T47D (cell line): ENCODE results near the gene AKAP6.

ENCODE experiments used
- DNase-seq, 2 experiments: peaks; one replicate each; pipeline versions ENCODE4 v3.0.0 to v3.0.0-alpha.2; 2011 to 2012; ENCODE audit warnings: low read depth in 1 of 2, low spot score in 1 of 2
- JUND ChIP-seq: IDR thresholded peaks from 2 replicates; pipeline ENCODE4 v1.6.1; 2012; ENCODE audit warnings: low read depth
- in situ Hi-C: cut with HindIII; loops from 2 replicates; pipeline ENCODE4 v1.10.0; 2016; ENCODE audit warnings: low sequenced_read_pairs, low pct_unique_long_range_greater_than_20kb

The AKAP6 gene

GRCh38 chr14:32820181-32820580 lies 491.1 kb downstream of the AKAP6 start:
- DNase-seq, result no peak
- TF ChIP-seq JUND, result no peak
- in situ Hi-C loops, result no loop called here

GRCh38 chr14:32820682-32821081 lies 491.6 kb downstream of the AKAP6 start:
- no peak for DNase-seq
- TF ChIP-seq JUND, result no peak
- in situ Hi-C loops, result no loop called here

- in situ Hi-C loops, result no loop called here
- TF ChIP-seq JUND, result no peak
- DNase-seq, result no peak
These were observed 493.0 kb downstream of the AKAP6 start for GRCh38 chr14:32821964-32822653.

GRCh38 chr14:32823706-32824105 lies 494.6 kb downstream of the AKAP6 start:
- in situ Hi-C loops, result no loop called here
- DNase-seq, result no peak

GRCh38 chr14:32824195-32824594 lies 495.1 kb downstream of the AKAP6 start:
- DNase-seq, result no peak
- in situ Hi-C loops, result no loop called here

More at GRCh38 chr14:32823706-32824105, 494.6 kb downstream of the AKAP6 start:
- TF ChIP-seq JUND, result no peak

GRCh38 chr14:32825058-32825457 lies 496.0 kb downstream of the AKAP6 start:
- TF ChIP-seq JUND, result no peak
- in situ Hi-C loops, result no loop called here
- DNase-seq, result no peak

More at GRCh38 chr14:32824195-32824594, 495.1 kb downstream of the AKAP6 start:
- TF ChIP-seq JUND, result no peak

GRCh38 chr14:32826404-32827082 lies 497.4 kb downstream of the AKAP6 start:
- TF ChIP-seq JUND, result no peak
- in situ Hi-C loops, result no loop called here
- no peak for DNase-seq

GRCh38 chr14:32827514-32827913 lies 498.4 kb downstream of the AKAP6 start:
- DNase-seq, result no peak
- in situ Hi-C loops, result no loop called here
- TF ChIP-seq JUND, result no peak

- no peak for TF ChIP-seq JUND
- DNase-seq, result no peak
- in situ Hi-C loops, result no loop called here
These were observed 506.8 kb downstream of the AKAP6 start for GRCh38 chr14:32835924-32836323.

- DNase-seq, result no peak
- no peak for TF ChIP-seq JUND
- in situ Hi-C loops, result no loop called here
These were observed 512.6 kb downstream of the AKAP6 start for GRCh38 chr14:32841698-32842097.

GRCh38 chr14:32846821-32847365 lies 517.8 kb downstream of the AKAP6 start:
- in situ Hi-C loops, result no loop called here
- TF ChIP-seq JUND, result no peak

GRCh38 chr14:32847867-32848266 lies 518.8 kb downstream of the AKAP6 start:
- DNase-seq, result no peak
- TF ChIP-seq JUND, result no peak
- in situ Hi-C loops, result no loop called here

More at GRCh38 chr14:32846821-32847365, 517.8 kb downstream of the AKAP6 start:
- no peak for DNase-seq

GRCh38 chr14:32865827-32866376 lies 536.8 kb downstream of the AKAP6 start:
- TF ChIP-seq JUND, result no peak
- in situ Hi-C loops, result no loop called here
- DNase-seq, result no peak

- no peak for TF ChIP-seq JUND
- in situ Hi-C loops, result no loop called here
- DNase-seq, result no peak
These were observed 554.1 kb downstream of the AKAP6 start for GRCh38 chr14:32883188-32883587.
